WI38 (cell line): ENCODE results near the gene OR1L1.

Experiments
- H3K4me3 ChIP-seq: 2 replicates; pipeline ENCODE4 v1.5.1; 2011; ENCODE audit warnings: low read depth, mild to moderate bottlenecking, control low read depth, low read length
- CTCF ChIP-seq: IDR thresholded peaks from 2 replicates; pipeline ENCODE4 v1.5.1; 2012; ENCODE audit warnings: low read depth, mild to moderate bottlenecking, control low read depth, low read length

OR1L1 gene

GRCh38 chr9:122661416-122661815 lies at the start of gene OR1L1:
Gene OR1L1, plus strand, starts transcription at chr9:122661716. Its CDS starts 0 bp downstream, at chr9:122661716.
- no peak for TF ChIP-seq CTCF
- no peak within 1 kb of the TSS for H3K4me3 ChIP-seq

- TF ChIP-seq CTCF: no peak
Measured at GRCh38 chr9:122614362-122614761, 47.2 kb upstream of the OR1L1 start, which contains the start of gene OR1Q1. Gene OR1Q1, plus strand, starts transcription at chr9:122614738. Its CDS starts 0 bp downstream, at chr9:122614738.

GRCh38 chr9:122619996-122620395 lies 41.5 kb upstream of the OR1L1 start:
- TF ChIP-seq CTCF: no peak

More at GRCh38 chr9:122614362-122614761, 47.2 kb upstream of the OR1L1 start, which contains the start of gene OR1Q1:
- no peak within 1 kb of the TSS for H3K4me3 ChIP-seq

GRCh38 chr9:122642226-122642625 lies 19.3 kb upstream of the OR1L1 start:
- no peak for TF ChIP-seq CTCF
- no peak overlapping the region for H3K4me3 ChIP-seq

More at GRCh38 chr9:122619996-122620395, 41.5 kb upstream of the OR1L1 start:
- H3K4me3 ChIP-seq: no peak overlapping the region

GRCh38 chr9:122656378-122656777 lies 5.1 kb upstream of the OR1L1 start:
- H3K4me3 ChIP-seq: no peak overlapping the region
- no peak for TF ChIP-seq CTCF

GRCh38 chr9:122657527-122657926 lies 4.0 kb upstream of the OR1L1 start, which contains the start of gene OR1B1:
Gene OR1B1, minus strand, starts transcription at chr9:122657627.
- no peak within 1 kb of the TSS for H3K4me3 ChIP-seq
- no peak for TF ChIP-seq CTCF

GRCh38 chr9:122672481-122672880 lies 11.0 kb downstream of the OR1L1 start:
- H3K4me3 ChIP-seq: no peak overlapping the region
- no peak for TF ChIP-seq CTCF
